T-cell (primary cell): ENCODE measurements around the gene PLXND1. TPM values are rescaled to one million over a fixed set of nuclear protein-coding genes. Genes with fewer than 3 reads are reported as not detected.
"Not testable (repeated sequence)": the region's sequence is repeated elsewhere in the genome, so short reads cannot be mapped to it uniquely, and the experiment has no call there.

ENCODE experiments used
- ATAC-seq, 4 experiments: fragments of 200-7000 bp in 3 of 4; fragments of 150-1000 bp in 1 of 4; cut with Tn5 transposase; replicated peaks in 1 of 4; 1 replicate in 3 of 4; 2 replicates in 1 of 4; pipeline ENCODE4 v1.10.0; 2021; ENCODE audit warnings: moderate library complexity in 3 of 4, mild to moderate bottlenecking in 2 of 4, moderate number of reproducible peaks in 1 of 4
- CTCF ChIA-PET, 2 donors: fragments of 300-600 bp; sonication (Branson Sonifier 250); formaldehyde crosslinking; loops; one replicate each; lab custom pipeline; 2022; ENCODE audit warnings: antibody characterized with exemption in 2 of 2; lab: Charles Lee
- POLR2A ChIA-PET, 2 donors: fragments of 300-600 bp; sonication (Branson Sonifier 250); formaldehyde crosslinking; loops; one replicate each; lab custom pipeline; 2022; ENCODE audit warnings: antibody characterized with exemption in 2 of 2; lab: Charles Lee
- DNase-seq, 35 experiments: peaks; one replicate each; pipeline versions ENCODE4 v3.0.0 to v3.0.0-alpha.2; 2013 to 2023
- H3K27ac ChIP-seq: one replicate; pipeline ENCODE4 v1.5.1; 2013; ENCODE audit warnings: low read length
- H3K27me3 ChIP-seq, 2 experiments: replicated peaks in 1 of 2; 1 replicate in 1 of 2; 2 replicates in 1 of 2; pipeline versions ENCODE4 v1.6.1 to v1.7.0; 2013; ENCODE audit warnings: low read length in 1 of 2, mixed read lengths in 1 of 2; ENCODE audit not compliant: control insufficient read depth in 2 of 2, insufficient read depth in 2 of 2; ENCODE audit errors: extremely low read depth in 1 of 2
- H3K36me3 ChIP-seq, 2 donors: 1 replicate in 1 of 2; 2 replicates in 1 of 2; pipeline versions ENCODE4 v1.6.1 to v1.7.0; 2013; ENCODE audit warnings: low read length in 1 of 2; ENCODE audit not compliant: control insufficient read depth in 2 of 2, insufficient read depth in 1 of 2; ENCODE audit errors: extremely low read depth in 1 of 2
- H3K4me1 ChIP-seq, 2 experiments: 1 replicate in 1 of 2; 2 replicates in 1 of 2; pipeline versions ENCODE4 v1.6.1 to v1.7.0; 2013; ENCODE audit warnings: low read length in 2 of 2, mixed read lengths in 1 of 2; ENCODE audit not compliant: insufficient read depth in 2 of 2, control insufficient read depth in 1 of 2; ENCODE audit errors: extremely low read depth in 1 of 2
- H3K4me3 ChIP-seq, 2 donors: 1 replicate in 1 of 2; 2 replicates in 1 of 2; pipeline versions ENCODE4 v1.5.1 to v1.7.0; 2013; ENCODE audit warnings: mild to moderate bottlenecking in 2 of 2, low read length in 1 of 2, moderate library complexity in 1 of 2; ENCODE audit not compliant: control insufficient read depth in 1 of 2; ENCODE audit errors: extremely low read depth in 1 of 2
- H3K9me3 ChIP-seq: 2 replicates; pipeline ENCODE4 v1.7.0; 2013
- H3K27ac Mint-ChIP-seq, 2 donors: one replicate each; pipeline ENCODE4 v1.8.0; 2020 to 2021; ENCODE audit warnings: mild to moderate bottlenecking in 2 of 2, mixed read lengths in 2 of 2
- H3K27me3 Mint-ChIP-seq, 2 donors: one replicate each; pipeline ENCODE4 v1.8.0; 2021 to 2022; ENCODE audit warnings: mixed read lengths in 2 of 2
- H3K36me3 Mint-ChIP-seq: one replicate; pipeline ENCODE4 v1.8.0; 2021; ENCODE audit warnings: mixed read lengths
- H3K4me1 Mint-ChIP-seq, 3 donors: one replicate each; pipeline ENCODE4 v1.8.0; 2020 to 2022; ENCODE audit warnings: mixed read lengths in 3 of 3, mild to moderate bottlenecking in 1 of 3
- H3K4me3 Mint-ChIP-seq, 3 donors: one replicate each; pipeline ENCODE4 v1.8.0; 2020 to 2022; ENCODE audit warnings: mild to moderate bottlenecking in 3 of 3, mixed read lengths in 3 of 3, moderate library complexity in 3 of 3
- H3K9me3 Mint-ChIP-seq, 3 donors: one replicate each; pipeline ENCODE4 v1.8.0; 2020 to 2022; ENCODE audit warnings: mixed read lengths in 3 of 3
- WGBS: methylation state at CpG from one replicate; pipeline ENCODE4 v1.1.5; 2013; ENCODE audit warnings: missing lambda C conversion rate; ENCODE audit not compliant: insufficient coverage; 5-methylcytosine and 5-hydroxymethylcytosine counted together
- total RNA-seq, 35 experiments: library from RNA in 6 of 35; stranded (reverse) in 6 of 35; fragments of 120-200 nt in 1 of 35; gene quantifications; one replicate each; pipeline versions ENCODE4 v1.2.1 to v1.2.4 and lab custom pipeline; 2013 to 2026

PLXND1 gene
- total RNA-seq, 5 donors from 2014 or later (not counting 1 experiment from before 2014, with no cell fraction given), result 13.6 to 53.3 (median 44.9) TPM

GRCh38 chr3:129552287-129553050 lies 54.0 kb downstream of the PLXND1 start:
- POLR2A ChIA-PET, result no interaction called here
- 89% methylated on average over 9 of the region's 10 CpGs for WGBS
- Mint-ChIP-seq H3K4me1 (peaks cover 0 to 18% (median 15%) of the 10 kb centered on the region in 3 donors), H3K27me3 (no peaks in the 10 kb centered on the region), H3K27ac (no peak overlapping the region), H3K36me3 (no peaks in the 10 kb centered on the region), H3K9me3 (no peaks in the 10 kb centered on the region), H3K4me3 (no peak overlapping the region)
- Histone ChIP-seq H3K27me3 (peaks cover 0 to 41% of the 10 kb centered on the region in 2 experiments), H3K36me3 (no peaks in the 10 kb centered on the region), H3K9me3 (no peaks in the 10 kb centered on the region), H3K27ac (no peak overlapping the region), H3K4me1 (peaks cover 0 to 15% of the 10 kb centered on the region in 2 experiments), H3K4me3 (no peak overlapping the region)
- DNase-seq (no peak), ATAC-seq (no peak)
- CTCF ChIA-PET, result no interaction called here

DNA sequence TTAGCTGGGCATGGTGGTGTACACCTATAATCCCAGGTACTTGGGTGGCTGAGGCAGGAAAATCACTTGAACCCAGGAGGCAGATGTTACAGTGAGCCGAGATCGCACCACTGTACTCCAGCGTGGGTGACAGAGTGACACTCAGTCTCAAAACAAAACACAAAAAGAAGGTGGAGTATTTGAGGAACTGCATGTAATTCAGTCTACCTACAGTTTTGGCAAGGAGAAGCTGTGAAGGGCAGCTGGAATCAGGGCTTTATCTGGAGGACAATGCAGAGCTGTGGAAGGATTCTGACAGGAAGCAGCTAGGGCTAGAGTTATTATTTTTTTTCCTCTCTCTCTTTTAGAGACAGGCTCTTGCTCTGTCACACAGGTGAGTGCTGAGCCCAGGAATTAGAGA lies 56.7 kb downstream of the PLXND1 start:
- DNase-seq (no peak), ATAC-seq (no peak)
- ChIA-PET CTCF (no interaction called here), POLR2A (no interaction called here)
- Mint-ChIP-seq H3K36me3 (no peaks in the 10 kb centered on the region), H3K9me3 (no peaks in the 10 kb centered on the region), H3K27me3 (no peaks in the 10 kb centered on the region), H3K27ac (no peak overlapping the region), H3K4me3 (no peak overlapping the region), H3K4me1 (peaks cover 0 to 17% (median 13%) of the 10 kb centered on the region in 3 donors)
- H3K27me3 ChIP-seq, result peaks cover 0 to 29% of the 10 kb centered on the region in 2 experiments
- peaks cover 0 to 7% of the 10 kb centered on the region in 2 experiments for H3K4me1 ChIP-seq
- WGBS, result no CpG with 5 or more reads among the region's 3 CpGs
- H3K36me3 ChIP-seq, result no peaks in the 10 kb centered on the region
- H3K4me3 ChIP-seq, result no peak overlapping the region
- no peak overlapping the region for H3K27ac ChIP-seq
- H3K9me3 ChIP-seq, result no peaks in the 10 kb centered on the region

- H3K4me3 Mint-ChIP-seq, result no peak overlapping the region
- H3K9me3 Mint-ChIP-seq, result no peaks in the 10 kb centered on the region
- Histone ChIP-seq H3K27me3 (peaks cover 0 to 23% of the 10 kb centered on the region in 2 experiments), H3K27ac (no peak overlapping the region), H3K4me3 (no peak overlapping the region), H3K4me1 (peaks cover 0 to 3% of the 10 kb centered on the region in 2 experiments), H3K36me3 (no peaks in the 10 kb centered on the region), H3K9me3 (no peaks in the 10 kb centered on the region)
- ChIA-PET POLR2A (no interaction called here), CTCF (no interaction called here)
- no peaks in the 10 kb centered on the region for H3K36me3 Mint-ChIP-seq
- no peaks in the 10 kb centered on the region for H3K27me3 Mint-ChIP-seq
- ATAC-seq (no peak), DNase-seq (no peak)
- H3K27ac Mint-ChIP-seq, result no peak overlapping the region
- WGBS, result 98% methylated on average over 15 of the region's 18 CpGs
- peaks cover 0 to 11% (median 8%) of the 10 kb centered on the region in 3 donors for H3K4me1 Mint-ChIP-seq
Observed at GRCh38 chr3:129549006-129549800, 57.3 kb downstream of the PLXND1 start.

- H3K36me3 Mint-ChIP-seq, result no peaks in the 10 kb centered on the region
- Histone ChIP-seq H3K9me3 (no peaks in the 10 kb centered on the region), H3K27me3 (peaks cover 0 to 21% of the 10 kb centered on the region in 2 experiments), H3K4me3 (no peak overlapping the region), H3K27ac (no peak overlapping the region), H3K36me3 (no peaks in the 10 kb centered on the region), H3K4me1 (no peaks in the 10 kb centered on the region)
- H3K4me1 Mint-ChIP-seq, result peaks cover 0 to 3% (median 0%) of the 10 kb centered on the region in 3 donors
- no peak overlapping the region for H3K4me3 Mint-ChIP-seq
- 81% methylated on average over 15 of the region's 19 CpGs for WGBS
- ATAC-seq, result no peak
- no peaks in the 10 kb centered on the region for H3K9me3 Mint-ChIP-seq
- no peak for DNase-seq
- H3K27ac Mint-ChIP-seq, result no peak overlapping the region
- ChIA-PET POLR2A (no interaction called here), CTCF (no interaction called here)
- H3K27me3 Mint-ChIP-seq, result no peaks in the 10 kb centered on the region
Observed at GRCh38 chr3:129548104-129548965, 58.1 kb downstream of the PLXND1 start.

GRCh38 chr3:129547241-129547640 lies 59.2 kb downstream of the PLXND1 start:
- no peaks in the 10 kb centered on the region for H3K36me3 Mint-ChIP-seq
- ATAC-seq (no peak), DNase-seq (no peak)
- H3K36me3 ChIP-seq, result no peaks in the 10 kb centered on the region
- H3K4me3 ChIP-seq, result no peak overlapping the region
- no peaks in the 10 kb centered on the region for H3K27me3 Mint-ChIP-seq
- no peaks in the 10 kb centered on the region for H3K4me1 Mint-ChIP-seq
- ChIA-PET CTCF (interaction anchor here in 1 of 2 donors (0.7 kb wide), 1 partner anchor 205 kb away, joined by 5 read pairs; no protein-coding TSS in a partner anchor), POLR2A (interaction anchor here in 1 of 2 donors (0.6 kb wide), 1 partner anchor 81 kb away, joined by 10 read pairs; no protein-coding TSS in a partner anchor)
- H3K9me3 ChIP-seq, result no peaks in the 10 kb centered on the region
- no peak overlapping the region for H3K27ac Mint-ChIP-seq
- 91% methylated on average over 20 of the region's 24 CpGs for WGBS
- no peaks in the 10 kb centered on the region for H3K4me1 ChIP-seq
- H3K27ac ChIP-seq, result no peak overlapping the region
- no peaks in the 10 kb centered on the region for H3K9me3 Mint-ChIP-seq
- H3K27me3 ChIP-seq, result peaks cover 0 to 13% of the 10 kb centered on the region in 2 experiments
- no peak overlapping the region for H3K4me3 Mint-ChIP-seq

- H3K4me1 Mint-ChIP-seq, H3K9me3 Mint-ChIP-seq, H3K27ac Mint-ChIP-seq, H3K27me3 Mint-ChIP-seq, H3K9me3 ChIP-seq, H3K4me3 Mint-ChIP-seq, H3K27ac ChIP-seq, ATAC-seq, H3K4me3 ChIP-seq, H3K36me3 ChIP-seq, H3K36me3 Mint-ChIP-seq, DNase-seq, CTCF ChIA-PET, H3K4me1 ChIP-seq: not testable (repeated sequence)
- H3K27me3 ChIP-seq, result peaks cover 0 to 13% of the 10 kb centered on the region in 2 experiments
- POLR2A ChIA-PET, result interaction anchor here in 1 of 2 donors (0.7 kb wide), 1 partner anchor 16 kb away, joined by 4 read pairs; no protein-coding TSS in a partner anchor
- WGBS, result no CpG with 5 or more reads among the region's 3 CpGs
Observed at GRCh38 chr3:129545951-129546350, 60.5 kb downstream of the PLXND1 start.
